Raji (cell line): Measurements from ENCODE around the gene RNF181.

Source experiments
- POLR2A ChIP-seq: IDR thresholded peaks from 2 replicates; pipeline ENCODE4 v1.6.1; 2011; ENCODE audit warnings: low read depth, low read length, control low read depth; ENCODE audit not compliant: insufficient read depth

RNF181 gene

GRCh38 chr2:85561280-85562212 lies 34.0 kb upstream of the RNF181 start, which contains the start of gene GGCX:
Gene GGCX (minus strand): TSS chr2:85561493. CDS start chr2:85561428, 65 bp downstream.
- peak; percentile 97 for TF ChIP-seq POLR2A

- TF ChIP-seq POLR2A = peak; percentile 21; the same call in 1 of the 2 replicates
Observed at GRCh38 chr2:85564144-85564563, 31.4 kb upstream of the RNF181 start.

- TF ChIP-seq POLR2A = no peak
Observed at GRCh38 chr2:85566265-85566664, 29.3 kb upstream of the RNF181 start.

- TF ChIP-seq POLR2A = no peak
Observed at GRCh38 chr2:85575739-85576138, 19.8 kb upstream of the RNF181 start.

- no peak for TF ChIP-seq POLR2A
Observed at GRCh38 chr2:85577063-85577385, 18.5 kb upstream of the RNF181 start.

GRCh38 chr2:85577386-85578242 lies 17.9 kb upstream of the RNF181 start, which contains the start of gene VAMP8:
Gene VAMP8 (plus strand): TSS chr2:85577586. CDS start chr2:85577647, 61 bp downstream.
- TF ChIP-seq POLR2A = peak; percentile 77

- peak; percentile 43; the same call in 1 of the 2 replicates for TF ChIP-seq POLR2A
Observed at GRCh38 chr2:85578243-85579180, 17.0 kb upstream of the RNF181 start.

GRCh38 chr2:85579266-85579935 lies 16.1 kb upstream of the RNF181 start:
- TF ChIP-seq POLR2A = no peak

- no peak for TF ChIP-seq POLR2A
Observed at GRCh38 chr2:85580206-85580605, 15.3 kb upstream of the RNF181 start.

- TF ChIP-seq POLR2A = no peak
Observed at GRCh38 chr2:85582492-85582891, 13.1 kb upstream of the RNF181 start.

GRCh38 chr2:85583667-85584353 lies 11.7 kb upstream of the RNF181 start:
- TF ChIP-seq POLR2A = no peak

GRCh38 chr2:85584354-85584856 lies 11.1 kb upstream of the RNF181 start, which contains the start of gene VAMP5:
Gene VAMP5 (plus strand): TSS chr2:85584431. CDS start chr2:85584491, 60 bp downstream.
- no peak for TF ChIP-seq POLR2A

GRCh38 chr2:85584857-85585780 lies 10.4 kb upstream of the RNF181 start:
- TF ChIP-seq POLR2A = no peak

- no peak for TF ChIP-seq POLR2A
Observed at GRCh38 chr2:85585781-85586105, 9.8 kb upstream of the RNF181 start.
